Dendritic cell treated with granulocyte-macrophage colony-stimulating factor and Interleukin-4, amounts not matched to agents 40 ng/mL and 50 ng/mL, for 4 days (primary cell): ENCODE measurements around the gene EGFLAM.
"Not testable (repeated sequence)": the region's sequence is repeated elsewhere in the genome, so short reads cannot be mapped to it uniquely, and the experiment has no call there.

Experiments used
- H3K27ac Mint-ChIP-seq: one replicate; pipeline ENCODE4 v1.8.0; 2022; ENCODE audit warnings: mild to moderate bottlenecking, mixed read lengths
- H3K27me3 Mint-ChIP-seq: one replicate; pipeline ENCODE4 v1.8.0; 2022; ENCODE audit warnings: mild to moderate bottlenecking, mixed read lengths
- H3K36me3 Mint-ChIP-seq: one replicate; pipeline ENCODE4 v1.8.0; 2022; ENCODE audit warnings: low read depth, mixed read lengths
- H3K4me1 Mint-ChIP-seq: one replicate; pipeline ENCODE4 v1.8.0; 2022; ENCODE audit warnings: low read depth, mixed read lengths
- H3K4me3 Mint-ChIP-seq: one replicate; pipeline ENCODE4 v1.8.0; 2022; ENCODE audit warnings: mild to moderate bottlenecking, moderate library complexity, mixed read lengths
- H3K9me3 Mint-ChIP-seq: one replicate; pipeline ENCODE4 v1.8.0; 2022; ENCODE audit warnings: mixed read lengths
- intact Hi-C: fragments of 100-400 bp; cut with micrococcal nuclease; formaldehyde crosslinking; loops from one replicate; pipeline ENCODE4 v1.15.0; 2022

EGFLAM gene

DNA sequence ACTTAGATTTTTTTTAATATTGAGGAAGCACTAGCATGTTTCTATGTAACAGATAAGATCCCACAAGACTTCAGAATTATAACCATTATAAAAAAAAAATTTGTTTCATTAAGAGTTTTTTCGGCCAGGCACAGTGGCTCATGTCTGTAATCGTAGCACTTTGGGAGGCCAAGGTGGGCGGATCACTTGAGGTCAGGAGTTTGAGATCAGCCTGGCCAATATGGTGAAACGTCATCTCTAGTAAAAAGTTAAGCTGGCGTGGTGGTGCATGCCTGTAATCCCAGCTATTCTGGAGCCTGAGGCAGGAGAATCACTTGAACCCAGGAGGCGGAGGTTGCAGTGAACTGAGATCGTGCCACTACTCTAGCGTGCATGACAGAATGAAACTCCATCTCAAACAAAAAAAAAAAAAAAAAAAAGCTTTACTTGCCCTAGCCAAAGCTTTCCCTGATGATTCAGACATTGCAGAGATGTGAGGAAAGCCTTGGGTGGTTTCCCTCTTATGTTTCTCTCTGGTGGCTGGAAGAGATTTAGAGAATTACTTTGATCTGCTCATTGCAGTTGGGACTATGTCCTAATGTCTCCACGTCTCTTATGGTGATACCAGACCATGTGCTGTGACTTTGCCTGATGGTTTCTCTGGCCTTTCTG lies 65.4 kb downstream of the EGFLAM start:
- intact Hi-C loops = no loop called here
- Mint-ChIP-seq H3K4me3 (no peak overlapping the region), H3K27ac (no peak overlapping the region), H3K4me1 (no peaks in the 10 kb centered on the region), H3K36me3 (no peaks in the 10 kb centered on the region), H3K9me3 (no peaks in the 10 kb centered on the region), H3K27me3 (no peaks in the 10 kb centered on the region)

DNA sequence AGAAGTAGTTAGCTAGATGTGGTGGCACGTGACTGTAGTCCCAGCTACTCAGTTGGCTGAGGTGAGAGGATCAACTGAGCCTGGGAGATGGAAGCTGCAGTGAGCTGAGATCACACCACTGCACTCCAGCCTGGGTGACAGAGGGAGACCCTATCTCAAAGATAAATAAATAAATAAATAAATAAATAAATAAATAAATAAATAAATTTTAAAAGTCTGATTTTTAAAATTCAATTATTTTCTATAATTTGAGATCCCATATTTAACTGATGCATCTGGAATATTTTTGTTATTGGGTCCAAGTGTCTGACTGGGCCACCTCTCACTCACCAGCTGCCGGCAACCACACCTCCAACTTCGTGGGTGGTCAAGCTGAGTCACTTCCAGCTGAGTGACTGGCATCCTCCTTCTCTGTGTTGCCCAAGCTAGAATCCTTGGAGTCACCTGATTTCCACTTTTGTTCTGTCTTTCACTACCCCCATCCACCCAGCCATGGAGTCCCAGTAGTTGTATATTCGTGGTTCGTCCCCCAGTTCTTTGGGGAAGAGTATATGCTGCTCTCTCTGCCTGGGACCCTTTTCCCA lies 70.9 kb downstream of the EGFLAM start:
- Mint-ChIP-seq H3K27ac (no peak overlapping the region), H3K4me3 (no peak overlapping the region), H3K9me3 (peaks cover 11% of the 10 kb centered on the region), H3K27me3 (no peaks in the 10 kb centered on the region), H3K4me1 (no peaks in the 10 kb centered on the region), H3K36me3 (no peaks in the 10 kb centered on the region)
- intact Hi-C loops = no loop called here

DNA sequence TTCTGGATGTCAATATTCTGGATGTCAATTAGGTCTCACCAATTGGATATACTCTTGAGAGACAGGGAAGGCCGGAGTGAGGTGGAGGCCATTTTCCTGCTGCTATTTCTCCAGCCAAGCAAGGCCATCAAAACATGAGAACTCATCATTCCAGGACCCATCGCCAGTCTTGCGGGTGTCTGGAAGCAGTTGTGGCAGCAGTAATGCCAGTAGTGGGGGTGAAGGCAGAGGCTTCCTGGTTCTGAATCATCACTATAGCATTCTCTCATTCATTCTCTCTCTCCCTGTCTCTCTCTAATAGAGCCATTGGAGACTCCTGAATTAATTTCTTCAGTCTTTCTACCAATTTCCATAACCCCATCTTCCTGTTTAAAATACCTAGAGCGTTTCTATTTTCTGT lies 71.8 kb downstream of the EGFLAM start:
- Mint-ChIP-seq H3K4me3 (no peak overlapping the region), H3K4me1 (no peaks in the 10 kb centered on the region), H3K9me3 (peaks cover 11% of the 10 kb centered on the region), H3K27ac (no peak overlapping the region), H3K27me3 (no peaks in the 10 kb centered on the region), H3K36me3 (no peaks in the 10 kb centered on the region)
- intact Hi-C loops = no loop called here

DNA sequence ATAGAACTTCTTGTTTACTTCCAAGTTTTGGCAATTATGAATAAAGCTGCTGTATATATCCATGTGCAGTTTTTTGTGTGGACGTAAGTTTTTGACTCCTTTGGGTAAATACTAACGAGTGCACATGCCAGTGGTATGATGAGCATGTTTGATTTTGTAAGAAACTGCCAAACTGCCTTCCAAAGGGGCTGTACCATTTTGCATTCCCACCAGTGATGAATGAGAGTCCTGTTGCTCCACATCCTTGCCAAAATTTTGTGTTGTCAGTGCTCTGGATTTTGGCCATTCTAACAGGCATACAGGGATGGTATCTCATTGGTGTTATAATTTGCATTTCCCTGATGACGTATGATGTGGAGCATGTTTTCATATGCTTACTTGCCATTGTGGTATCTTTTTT lies 73.5 kb downstream of the EGFLAM start:
- Mint-ChIP-seq H3K4me3 (no peak overlapping the region), H3K4me1 (no peaks in the 10 kb centered on the region), H3K27ac (no peak overlapping the region), H3K9me3 (peaks cover 11% of the 10 kb centered on the region), H3K27me3 (no peaks in the 10 kb centered on the region), H3K36me3 (no peaks in the 10 kb centered on the region)
- intact Hi-C loops = no loop called here

DNA sequence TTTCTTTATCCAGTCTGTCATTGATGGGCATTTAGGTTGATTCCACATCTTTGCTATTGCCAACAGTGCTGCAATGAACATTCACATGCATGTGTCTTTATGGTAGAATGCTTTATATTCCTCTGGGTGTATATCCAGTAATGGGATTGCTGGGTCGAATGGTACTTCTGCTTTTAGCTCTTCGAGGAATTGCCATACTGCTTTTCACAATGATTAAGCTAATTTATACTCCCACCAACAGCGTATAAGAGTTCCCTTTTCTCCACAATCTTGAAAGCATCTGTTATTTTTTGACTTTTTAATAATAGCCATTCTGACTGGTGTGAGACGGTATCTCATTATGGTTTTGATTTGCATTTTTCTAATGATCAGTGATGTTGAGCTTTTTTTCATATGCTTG lies 74.8 kb downstream of the EGFLAM start:
- H3K4me1 Mint-ChIP-seq, H3K27ac Mint-ChIP-seq, intact Hi-C loops, H3K4me3 Mint-ChIP-seq, H3K36me3 Mint-ChIP-seq, H3K27me3 Mint-ChIP-seq: not testable (repeated sequence)
- H3K9me3 Mint-ChIP-seq = peaks cover 11% of the 10 kb centered on the region

DNA sequence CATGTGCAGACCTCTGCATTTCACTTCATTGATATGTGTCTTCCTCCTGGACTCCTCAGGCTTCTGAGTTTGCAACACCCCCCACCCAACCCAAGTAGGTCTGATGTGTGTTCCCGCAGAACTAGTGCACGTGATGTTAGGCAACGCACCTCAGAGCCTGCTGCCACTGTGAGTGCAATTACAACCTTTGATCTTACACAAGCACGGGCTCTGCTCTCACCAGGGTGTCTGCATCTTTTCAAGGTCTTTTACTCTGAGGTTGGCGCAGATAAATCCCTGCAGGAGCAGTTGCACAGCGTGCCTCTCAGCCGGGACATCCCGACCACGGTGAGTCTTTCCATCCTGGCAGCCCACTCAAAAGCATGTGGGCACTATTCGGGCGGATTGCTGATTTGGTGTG lies 80.1 kb downstream of the EGFLAM start:
- Mint-ChIP-seq H3K9me3 (no peaks in the 10 kb centered on the region), H3K4me3 (no peak overlapping the region), H3K4me1 (no peaks in the 10 kb centered on the region), H3K27me3 (no peaks in the 10 kb centered on the region), H3K27ac (no peak overlapping the region), H3K36me3 (no peaks in the 10 kb centered on the region)
- intact Hi-C loops = no loop called here

DNA sequence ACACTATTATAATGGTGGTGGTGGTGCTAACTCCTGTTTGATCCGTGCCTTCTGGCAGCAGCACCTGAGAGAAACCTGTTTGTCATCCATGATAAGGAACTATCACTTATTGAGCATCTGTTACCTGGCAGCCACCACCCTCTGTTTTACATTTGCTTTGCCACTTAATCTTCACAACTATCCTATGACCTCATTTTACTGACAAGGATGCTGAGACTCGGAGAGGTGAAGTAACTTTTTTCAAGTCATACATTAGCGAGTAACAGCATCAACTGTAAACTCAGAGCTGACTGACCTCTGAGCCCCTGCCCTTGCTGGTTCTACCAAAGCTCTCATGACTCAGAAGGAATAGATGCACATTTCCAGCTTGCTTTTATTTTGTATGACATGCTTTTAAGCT lies 81.1 kb downstream of the EGFLAM start:
- Mint-ChIP-seq H3K4me3 (no peak overlapping the region), H3K27ac (no peak overlapping the region), H3K9me3 (no peaks in the 10 kb centered on the region), H3K36me3 (no peaks in the 10 kb centered on the region), H3K27me3 (no peaks in the 10 kb centered on the region), H3K4me1 (no peaks in the 10 kb centered on the region)
- intact Hi-C loops = no loop called here

DNA sequence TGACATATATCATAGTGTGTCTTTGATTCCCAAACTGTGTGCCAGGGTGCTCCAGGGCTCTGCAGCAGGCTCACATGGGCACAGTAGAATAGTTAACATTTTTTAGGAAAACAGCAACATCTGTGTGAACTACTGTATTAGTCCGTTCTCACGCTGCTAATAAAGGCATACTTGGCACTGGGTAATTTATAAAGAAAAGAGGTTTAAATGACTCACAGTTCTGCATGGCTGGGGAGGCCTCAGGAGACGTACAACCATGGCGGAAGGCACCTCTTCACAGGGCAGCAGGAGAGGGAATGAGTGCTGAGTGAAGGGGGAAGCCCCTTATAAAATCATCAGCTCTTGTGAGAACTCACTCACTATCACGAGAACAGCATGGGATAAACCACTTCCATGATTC lies 82.7 kb downstream of the EGFLAM start:
- Mint-ChIP-seq H3K36me3 (no peaks in the 10 kb centered on the region), H3K27ac (no peak overlapping the region), H3K4me1 (no peaks in the 10 kb centered on the region), H3K27me3 (no peaks in the 10 kb centered on the region), H3K4me3 (no peak overlapping the region), H3K9me3 (no peaks in the 10 kb centered on the region)
- intact Hi-C loops = no loop called here

DNA sequence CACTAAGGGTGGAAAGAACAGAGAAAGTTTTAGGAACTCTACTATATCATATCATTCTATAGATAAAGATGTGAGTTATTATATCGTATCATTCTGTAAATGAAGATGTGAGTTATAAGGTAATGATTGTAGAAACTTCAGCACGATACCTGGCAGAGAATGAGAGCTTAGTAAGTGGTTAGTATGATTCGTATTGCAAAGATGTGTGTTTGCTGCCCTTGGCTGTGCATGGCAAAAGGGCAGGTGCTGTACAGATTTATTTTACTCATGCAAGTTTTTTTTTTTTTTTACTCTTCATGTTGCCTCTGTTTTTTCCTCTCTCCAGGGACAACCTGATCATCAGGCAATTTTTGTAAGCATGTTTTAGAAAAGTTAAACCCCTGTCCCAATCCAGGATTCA lies 83.3 kb downstream of the EGFLAM start:
- H3K27ac Mint-ChIP-seq = no peak overlapping the region
- H3K9me3 Mint-ChIP-seq = no peaks in the 10 kb centered on the region
- no peaks in the 10 kb centered on the region for H3K27me3 Mint-ChIP-seq
- H3K4me1 Mint-ChIP-seq = no peaks in the 10 kb centered on the region
- intact Hi-C loops = no loop called here
- no peak overlapping the region for H3K4me3 Mint-ChIP-seq
- no peaks in the 10 kb centered on the region for H3K36me3 Mint-ChIP-seq

DNA sequence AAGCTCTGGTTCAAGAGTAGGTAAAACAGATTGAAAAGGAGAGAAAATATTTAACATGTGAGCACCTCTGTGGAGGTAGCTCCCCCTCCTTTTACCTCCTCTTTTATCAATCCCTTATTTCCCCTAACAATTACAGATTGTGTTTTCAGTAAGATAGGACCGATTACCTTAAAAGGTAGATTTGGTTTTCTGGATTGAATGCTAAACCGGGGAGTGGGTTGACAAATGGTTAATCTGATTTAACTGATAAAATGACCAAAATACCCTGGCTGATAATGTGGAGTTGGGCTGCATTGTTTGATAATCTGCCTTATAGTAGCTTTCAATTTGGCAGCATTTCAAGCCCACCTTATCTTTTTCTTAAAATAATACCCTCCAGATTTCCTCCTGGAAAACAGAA lies 83.9 kb downstream of the EGFLAM start:
- Mint-ChIP-seq H3K36me3 (no peaks in the 10 kb centered on the region), H3K27me3 (no peaks in the 10 kb centered on the region), H3K27ac (no peak overlapping the region), H3K4me1 (no peaks in the 10 kb centered on the region), H3K4me3 (no peak overlapping the region), H3K9me3 (no peaks in the 10 kb centered on the region)
- intact Hi-C loops = no loop called here

DNA sequence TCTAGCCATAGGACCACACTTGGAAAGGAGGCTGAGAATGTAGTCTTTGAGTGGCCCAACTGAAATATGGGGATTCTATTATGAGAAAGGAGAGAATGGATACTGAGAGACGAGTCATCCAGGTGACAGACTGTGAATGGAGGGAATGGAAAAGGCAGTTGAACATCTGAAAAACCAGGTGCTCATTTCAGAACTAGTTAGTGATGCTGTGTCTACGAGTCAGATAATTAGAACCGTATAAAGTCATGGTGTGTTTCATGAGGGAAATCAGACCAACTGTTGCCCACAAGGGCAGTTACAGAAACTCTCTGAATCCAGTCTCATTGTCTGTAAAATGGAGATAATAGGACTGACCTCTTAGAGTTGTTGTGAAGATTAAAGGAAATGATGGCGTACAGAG lies 86.5 kb downstream of the EGFLAM start:
- no peaks in the 10 kb centered on the region for H3K4me1 Mint-ChIP-seq
- no peaks in the 10 kb centered on the region for H3K27me3 Mint-ChIP-seq
- no peaks in the 10 kb centered on the region for H3K36me3 Mint-ChIP-seq
- intact Hi-C loops = no loop called here
- H3K4me3 Mint-ChIP-seq = no peak overlapping the region
- H3K9me3 Mint-ChIP-seq = no peaks in the 10 kb centered on the region
- H3K27ac Mint-ChIP-seq = no peak overlapping the region

DNA sequence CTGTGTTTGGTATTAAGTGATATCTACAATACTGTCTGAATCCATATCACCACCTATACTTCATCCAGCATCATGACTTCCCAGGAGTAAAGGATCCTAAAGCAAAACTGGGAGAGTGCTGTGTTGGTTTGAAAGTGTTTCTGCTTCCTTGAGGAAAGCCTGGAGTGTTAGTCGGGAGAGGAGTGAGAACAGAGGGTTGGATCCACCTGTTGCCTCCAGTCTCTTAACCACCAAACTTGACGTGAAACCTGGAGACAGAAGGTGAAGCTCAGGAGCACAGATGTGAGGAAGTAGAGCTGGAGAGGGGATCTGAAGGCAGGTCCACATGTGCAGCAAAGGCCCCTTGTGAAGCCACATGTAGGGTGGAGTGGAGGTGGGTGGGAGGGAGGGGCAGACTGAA lies 88.2 kb downstream of the EGFLAM start:
- intact Hi-C loops = no loop called here
- Mint-ChIP-seq H3K9me3 (no peaks in the 10 kb centered on the region), H3K4me3 (no peak overlapping the region), H3K27ac (no peak overlapping the region), H3K36me3 (no peaks in the 10 kb centered on the region), H3K27me3 (no peaks in the 10 kb centered on the region), H3K4me1 (no peaks in the 10 kb centered on the region)

DNA sequence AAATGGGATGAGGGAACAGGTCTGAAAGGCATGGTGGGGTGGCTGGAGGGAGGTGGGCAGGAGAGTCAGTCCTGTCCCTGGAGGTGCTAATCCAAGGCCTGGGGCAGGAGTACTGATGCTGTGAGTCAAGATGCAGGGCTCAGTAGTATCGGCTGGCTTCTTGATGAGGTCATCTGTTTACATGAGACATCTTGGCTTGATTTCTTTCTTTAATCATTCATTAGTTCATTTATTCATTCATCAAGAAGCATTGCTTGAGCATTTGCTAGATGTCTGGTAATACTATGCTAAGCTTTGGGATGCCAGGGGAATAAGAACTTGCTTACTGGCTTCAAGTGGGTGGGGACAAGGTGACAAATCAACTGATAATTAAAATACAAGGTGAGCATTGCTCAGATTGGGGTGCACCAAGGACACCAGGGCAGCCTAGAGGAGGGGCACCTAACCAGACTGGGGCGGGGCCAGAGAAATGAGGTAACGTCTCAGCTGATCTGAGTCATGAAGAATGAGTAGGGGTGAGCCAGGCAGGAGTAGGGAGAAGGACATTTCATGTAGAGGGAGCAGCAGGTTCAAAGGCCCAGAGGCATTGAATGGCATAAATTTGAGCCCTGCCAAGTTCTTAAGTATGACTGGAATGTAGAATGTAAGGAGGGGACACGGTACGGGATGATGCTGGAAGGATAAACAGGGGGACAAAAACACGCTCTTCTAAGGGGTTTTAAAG lies 88.8 kb downstream of the EGFLAM start:
- no peak overlapping the region for H3K27ac Mint-ChIP-seq
- H3K4me3 Mint-ChIP-seq = no peak overlapping the region
- H3K9me3 Mint-ChIP-seq = no peaks in the 10 kb centered on the region
- intact Hi-C loops = no loop called here
- no peaks in the 10 kb centered on the region for H3K4me1 Mint-ChIP-seq
- H3K36me3 Mint-ChIP-seq = no peaks in the 10 kb centered on the region
- H3K27me3 Mint-ChIP-seq = no peaks in the 10 kb centered on the region

DNA sequence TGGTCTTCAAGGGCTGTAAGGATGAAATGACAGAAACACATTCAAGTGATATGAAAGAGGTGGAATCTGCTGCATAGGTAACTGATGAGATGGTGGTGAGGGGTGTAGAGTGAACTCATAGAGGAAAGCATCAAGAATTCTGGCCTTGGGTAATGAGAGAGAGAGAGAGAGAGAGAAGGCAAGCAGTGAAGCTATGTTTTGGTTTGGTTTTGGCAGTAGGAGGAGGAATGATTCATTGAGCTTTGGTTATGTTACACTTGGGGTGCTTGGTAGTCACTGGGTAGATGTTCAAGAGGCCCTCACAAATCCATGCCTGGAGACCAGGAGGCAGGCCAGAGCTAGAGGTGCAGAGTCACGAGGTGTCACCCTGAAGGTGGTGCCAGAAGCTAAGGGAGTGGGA lies 89.5 kb downstream of the EGFLAM start:
- no peaks in the 10 kb centered on the region for H3K9me3 Mint-ChIP-seq
- no peaks in the 10 kb centered on the region for H3K27me3 Mint-ChIP-seq
- H3K4me3 Mint-ChIP-seq = no peak overlapping the region
- intact Hi-C loops = no loop called here
- no peak overlapping the region for H3K27ac Mint-ChIP-seq
- H3K36me3 Mint-ChIP-seq = no peaks in the 10 kb centered on the region
- H3K4me1 Mint-ChIP-seq = no peaks in the 10 kb centered on the region
